Prostate gland (tissue), 2 donors: ENCODE measurements around the gene ABCC6.

Source experiments
- CTCF ChIP-seq, 4 experiments: fragments of 200-600 bp in 2 of 4; fragments of 450-650 bp in 2 of 4; sonication (generic) in 2 of 4; IDR thresholded peaks; 1 replicate in 3 of 4; 2 replicates in 1 of 4; pipeline ENCODE4 v1.5.1; 2016 to 2019; ENCODE audit warnings: antibody characterized with exemption in 4 of 4, mild to moderate bottlenecking in 2 of 4, moderate library complexity in 2 of 4
- POLR2AphosphoS5 ChIP-seq: sonication (generic); formaldehyde crosslinking; IDR thresholded peaks from one replicate; pipeline ENCODE4 v1.6.1; 2017; ENCODE audit warnings: antibody characterized with exemption

GRCh38 chr16:16107839-16108238 lies 115.5 kb downstream of the ABCC6 start:
- no peak for TF ChIP-seq CTCF (IDR thresholded peaks at IDR 0.05)
- no peak for TF ChIP-seq POLR2AphosphoS5
